B cell (primary cell): Measurements from ENCODE around the gene SEC14L5.

Experiments used
- CTCF ChIP-seq: fragments of 200-600 bp; IDR thresholded peaks from one replicate; pipeline ENCODE4 v1.8.0; 2022; ENCODE audit warnings: antibody characterized with exemption, mild to moderate bottlenecking
- EZH2 ChIP-seq: IDR thresholded peaks from 2 replicates; pipeline ENCODE4 v1.6.1; 2012; ENCODE audit warnings: borderline replicate concordance, low read depth, mild to moderate bottlenecking, moderate library complexity, low read length; ENCODE audit not compliant: insufficient read depth, poor library complexity, severe bottlenecking

GRCh38 chr16:5046914-5047313, 88.8 kb downstream of the SEC14L5 start:
- TF ChIP-seq CTCF (no peak), EZH2 (no peak)
